Endothelial cell of umbilical vein (primary cell): Measurements from ENCODE around the gene MVD. TPM values are rescaled to one million over a fixed set of nuclear protein-coding genes. Genes with fewer than 3 reads are reported as not detected.
"Not testable (repeated sequence)": the region's sequence is repeated elsewhere in the genome, so short reads cannot be mapped to it uniquely, and the experiment has no call there.

ENCODE experiments used
- BruUV-seq: library from RNA; stranded (reverse); fragments of 400-500 nt; replicated peaks from 2 replicates; lab custom pipeline; 2021; lab: Mats Ljungman, UMichigan
- CTCF ChIA-PET: fragments of 300-600, 350-600 bp; sonication (Branson Sonifier 250); formaldehyde crosslinking; loops from one replicate; lab custom pipeline; 2021; ENCODE audit warnings: antibody characterized with exemption, inconsistent platforms; lab: Charles Lee
- POLR2A ChIA-PET: fragments of 300-600, 350-600 bp; sonication (Branson Sonifier 250); formaldehyde crosslinking; loops from one replicate; lab custom pipeline; 2021; ENCODE audit warnings: antibody characterized with exemption, inconsistent platforms; lab: Charles Lee
- DNase-seq: peaks from one replicate; pipeline ENCODE4 v3.0.0-alpha.2; 2011; ENCODE audit warnings: low read depth, low spot score
- FAIRE-seq: peaks from 2 replicates; lab custom pipeline; 2011; peaks lifted over from hg19 to GRCh38; lab: Jason Lieb, UNC
- H2AFZ ChIP-seq: 2 replicates; pipeline ENCODE4 v1.6.0; 2012; ENCODE audit warnings: low read depth, low read length, control low read depth, inconsistent platforms
- H3K27ac ChIP-seq: 2 replicates; pipeline ENCODE4 v1.5.1; 2011; ENCODE audit warnings: low read depth, mild to moderate bottlenecking, control low read depth, low read length, moderate library complexity; ENCODE audit not compliant: insufficient read depth
- H3K27me3 ChIP-seq, 2 experiments: 2 replicates each; pipeline versions ENCODE4 v1.6.0 to v1.6.1; 2011; ENCODE audit warnings: low read length in 2 of 2, mixed read lengths in 1 of 2; ENCODE audit not compliant: control insufficient read depth in 2 of 2, insufficient read depth in 2 of 2
- H3K36me3 ChIP-seq, 2 experiments: 2 replicates in 1 of 2; 3 replicates in 1 of 2; pipeline ENCODE4 v1.5.1; 2011; ENCODE audit warnings: low read length in 2 of 2, mild to moderate bottlenecking in 1 of 2, moderate library complexity in 1 of 2; ENCODE audit not compliant: control insufficient read depth in 2 of 2, insufficient read depth in 2 of 2; ENCODE audit errors: extremely low read depth in 1 of 2
- H3K4me1 ChIP-seq: 3 replicates; pipeline ENCODE4 v1.5.1; 2011; ENCODE audit warnings: mild to moderate bottlenecking, low read length; ENCODE audit not compliant: control insufficient read depth, insufficient read depth; ENCODE audit errors: extremely low read depth
- H3K4me2 ChIP-seq: 2 replicates; pipeline ENCODE4 v1.6.1; 2011; ENCODE audit warnings: low read length, control low read depth, mixed read lengths; ENCODE audit not compliant: insufficient read depth
- H3K4me3 ChIP-seq, 3 experiments: fragments of 200-600 bp in 1 of 3; sonication (generic), shearing (Covaris generic) in 1 of 3; replicated peaks in 1 of 3; 2 replicates each; pipeline ENCODE4 v1.5.1; 2011 to 2016; ENCODE audit warnings: control low read depth in 3 of 3, low read length in 3 of 3, mild to moderate bottlenecking in 2 of 3, inconsistent platforms in 1 of 3, low read depth in 1 of 3, moderate library complexity in 1 of 3; ENCODE audit not compliant: insufficient read depth in 1 of 3
- H3K79me2 ChIP-seq: 2 replicates; pipeline ENCODE4 v1.6.0; 2012; ENCODE audit warnings: low read length, inconsistent platforms; ENCODE audit not compliant: control insufficient read depth, insufficient read depth
- H3K9ac ChIP-seq: replicated peaks from 2 replicates; pipeline ENCODE3; 2011; ENCODE audit warnings: low read length, control low read depth; ENCODE audit not compliant: insufficient read depth; ENCODE audit errors: extremely low read depth
- H3K9me1 ChIP-seq: replicated peaks from 3 replicates; pipeline ENCODE4 v1.6.0; 2011; ENCODE audit warnings: mild to moderate bottlenecking, low read length; ENCODE audit not compliant: control insufficient read depth, insufficient read depth; ENCODE audit errors: extremely low read depth
- H3K9me3 ChIP-seq: replicated peaks from 2 replicates; pipeline ENCODE4 v1.5.1; 2012; ENCODE audit warnings: low read length, inconsistent platforms; ENCODE audit not compliant: control insufficient read depth, insufficient read depth
- H4K20me1 ChIP-seq: replicated peaks from 2 replicates; pipeline ENCODE3; 2011; ENCODE audit warnings: mild to moderate bottlenecking, low read length; ENCODE audit not compliant: control insufficient read depth, insufficient read depth; ENCODE audit errors: extremely low read depth
- EZH2 ChIP-seq: IDR thresholded peaks from 2 replicates; pipeline ENCODE4 v1.6.1; 2012; ENCODE audit warnings: borderline replicate concordance, low read depth, mild to moderate bottlenecking, moderate library complexity, low read length, inconsistent platforms; ENCODE audit not compliant: severe bottlenecking
- FOS ChIP-seq: IDR thresholded peaks from 2 replicates; pipeline ENCODE4 v1.6.1; 2011; ENCODE audit warnings: mild to moderate bottlenecking, low read length, moderate library complexity, borderline replicate concordance; ENCODE audit not compliant: insufficient read depth
- GATA2 ChIP-seq: IDR thresholded peaks from 2 replicates; pipeline ENCODE4 v1.7.0; 2011; ENCODE audit warnings: low read depth, mild to moderate bottlenecking, moderate library complexity, mixed read lengths, low read length; ENCODE audit not compliant: insufficient read length, insufficient read depth
- JUN ChIP-seq: IDR thresholded peaks from 2 replicates; pipeline ENCODE4 v1.6.1; 2011; ENCODE audit warnings: borderline replicate concordance, low read depth; ENCODE audit not compliant: insufficient read length, insufficient read depth
- MYC ChIP-seq: IDR thresholded peaks from one replicate; pipeline ENCODE4 v1.6.1; 2011; ENCODE audit warnings: mild to moderate bottlenecking, low read depth, low read length
- POLR2A ChIP-seq: IDR thresholded peaks from 2 replicates; pipeline ENCODE4 v1.6.1; 2012; ENCODE audit warnings: low read depth, mild to moderate bottlenecking, control low read depth, low read length
- POLR2AphosphoS5 ChIP-seq: IDR thresholded peaks from 2 replicates; pipeline ENCODE4 v1.6.1; 2012; ENCODE audit warnings: low read depth, mild to moderate bottlenecking, control low read depth, low read length, moderate library complexity; ENCODE audit not compliant: insufficient read depth
- dilution Hi-C: fragments of 300-500 bp; cut with MboI; formaldehyde crosslinking; loops from one replicate; pipeline ENCODE4 v1.15.0; 2019; ENCODE audit warnings: low sequenced_read_pairs; ENCODE audit not compliant: extremely low pct_ligation_motif_present
- intact Hi-C: fragments of 100-400 bp; cut with micrococcal nuclease; formaldehyde crosslinking; loops from one replicate; pipeline ENCODE4 v1.10.0; 2022
- polyA plus RNA-seq, 4 experiments: library from polyadenylated mRNA; depleted of rRNA in 3 of 4; stranded (reverse) in 3 of 4; unstranded in 1 of 4; fragments of >200 nt; gene quantifications; 2 replicates each; pipeline versions ENCODE4 v1.2.1 to v1.2.3, GENCODE V29; 2011 to 2012; ENCODE audit warnings: missing spikeins in 1 of 4
- total RNA-seq: library from RNA; stranded (reverse); gene quantifications from 2 replicates; pipeline ENCODE4 v1.2.3, GENCODE V29; 2021
- TF ChIP-seq, protein P1 (sequence below): IDR thresholded peaks from 2 replicates; pipeline ENCODE4 v1.6.1; 2011; ENCODE audit not compliant: insufficient read depth, insufficient read length
- TF ChIP-seq, protein P2 (sequence below), 2 donors: IDR thresholded peaks; 1 replicate in 1 of 2; 2 replicates in 1 of 2; pipeline ENCODE4 v1.5.1; 2011; ENCODE audit warnings: low read length in 2 of 2, mild to moderate bottlenecking in 2 of 2, moderate library complexity in 2 of 2, control low read depth in 1 of 2, inconsistent platforms in 1 of 2, low read depth in 1 of 2; ENCODE audit not compliant: insufficient read depth in 1 of 2; ENCODE audit errors: extremely low read depth in 1 of 2

The MVD gene
- total and polyA plus RNA-seq, 2 donors (not counting 3 experiments of a cell fraction or from before 2014, with no cell fraction given) = 64.4 to 142 TPM

DNA sequence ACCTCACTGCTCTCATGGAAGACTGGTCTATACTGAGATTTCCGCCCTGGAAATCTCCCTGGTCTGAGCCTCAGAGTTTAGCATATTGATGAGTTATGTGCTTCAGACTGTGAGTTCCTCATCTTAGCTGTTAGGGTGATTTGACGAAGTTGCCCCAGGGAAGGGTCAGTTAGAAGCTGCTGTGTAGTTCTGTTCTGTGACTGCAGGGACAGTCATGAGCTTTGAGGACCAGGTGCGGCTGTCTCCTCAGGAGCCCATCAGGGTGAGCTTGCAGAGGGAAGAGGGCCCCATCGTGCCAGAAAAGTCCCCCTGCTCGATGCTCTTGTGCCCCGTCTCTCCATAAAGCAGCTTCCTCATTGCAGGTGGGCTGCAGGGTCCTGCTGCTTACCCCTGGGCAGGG, 52.8 kb downstream of the MVD start:
- no TSS peak for BruUV-seq

DNA sequence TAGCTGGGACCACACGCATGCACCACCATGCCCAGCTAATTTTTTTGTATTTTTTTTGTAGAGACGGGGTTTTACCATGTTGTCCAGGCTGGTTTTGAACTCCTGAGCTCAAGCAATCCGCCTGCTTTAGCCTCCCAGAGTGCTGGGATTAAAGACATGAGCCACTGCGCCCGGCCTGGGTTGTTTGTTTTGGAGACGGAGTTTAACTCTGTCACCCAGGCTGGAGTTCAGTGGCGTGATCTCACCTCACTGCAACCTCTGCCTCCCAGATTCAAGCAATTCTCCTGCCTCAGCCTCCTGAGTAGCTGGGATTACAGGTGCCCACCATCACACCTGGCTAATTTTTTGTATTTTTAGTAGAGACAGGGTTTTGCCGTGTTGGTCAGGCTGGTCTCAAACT, 53.5 kb downstream of the MVD start:
- H3K4me3 ChIP-seq, BruUV-seq, intact Hi-C loops, H4K20me1 ChIP-seq, H3K27ac ChIP-seq, H3K79me2 ChIP-seq, H3K4me2 ChIP-seq, H3K9ac ChIP-seq, H2AFZ ChIP-seq, DNase-seq, H3K9me3 ChIP-seq, FAIRE-seq, H3K9me1 ChIP-seq, H3K27me3 ChIP-seq, H3K4me1 ChIP-seq, dilution Hi-C loops: not testable (repeated sequence)
- peaks cover 0 to 42% of the 10 kb centered on the region in 2 experiments for H3K36me3 ChIP-seq
- ChIA-PET CTCF (interaction anchor here (1.2 to 1.5 kb wide), 2 partner anchors 8 to 10 kb away, joined by 3 to 4 read pairs; no protein-coding TSS in a partner anchor), POLR2A (interaction anchor here (0.6 kb wide), 1 partner anchor 32 kb away, joined by 4 read pairs; no protein-coding TSS in a partner anchor)

More for the DNA sequence above, 52.8 kb downstream of the MVD start:
- Histone ChIP-seq H3K27ac (no peak overlapping the region), H3K9ac (no peak overlapping the region), H3K9me3 (no peaks in the 10 kb centered on the region), H2AFZ (no peak overlapping the region), H4K20me1 (no peaks in the 10 kb centered on the region), H3K4me3 (no peak overlapping the region), H3K79me2 (no peaks in the 10 kb centered on the region), H3K4me2 (no peak overlapping the region), H3K9me1 (no peaks in the 10 kb centered on the region), H3K4me1 (no peaks in the 10 kb centered on the region), H3K36me3 (peaks cover 0 to 39% of the 10 kb centered on the region in 2 experiments), H3K27me3 (no peaks in the 10 kb centered on the region)
- CTCF ChIA-PET = interaction anchor here (1.2 to 1.5 kb wide), 2 partner anchors 8 to 10 kb away, joined by 3 to 4 read pairs; no protein-coding TSS in a partner anchor
- POLR2A ChIA-PET = interaction anchor here (0.6 kb wide), 1 partner anchor 32 kb away, joined by 4 read pairs; no protein-coding TSS in a partner anchor
- TF ChIP-seq GATA2 = no peak
- TF ChIP-seq, protein P1, sequence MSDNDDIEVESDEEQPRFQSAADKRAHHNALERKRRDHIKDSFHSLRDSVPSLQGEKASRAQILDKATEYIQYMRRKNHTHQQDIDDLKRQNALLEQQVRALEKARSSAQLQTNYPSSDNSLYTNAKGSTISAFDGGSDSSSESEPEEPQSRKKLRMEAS = no peak
- no peak for TF ChIP-seq POLR2A
- TF ChIP-seq EZH2 = no peak
- no peak for TF ChIP-seq JUN
- no peak for TF ChIP-seq FOS
- no peak for TF ChIP-seq POLR2AphosphoS5
- TF ChIP-seq, protein P2, sequence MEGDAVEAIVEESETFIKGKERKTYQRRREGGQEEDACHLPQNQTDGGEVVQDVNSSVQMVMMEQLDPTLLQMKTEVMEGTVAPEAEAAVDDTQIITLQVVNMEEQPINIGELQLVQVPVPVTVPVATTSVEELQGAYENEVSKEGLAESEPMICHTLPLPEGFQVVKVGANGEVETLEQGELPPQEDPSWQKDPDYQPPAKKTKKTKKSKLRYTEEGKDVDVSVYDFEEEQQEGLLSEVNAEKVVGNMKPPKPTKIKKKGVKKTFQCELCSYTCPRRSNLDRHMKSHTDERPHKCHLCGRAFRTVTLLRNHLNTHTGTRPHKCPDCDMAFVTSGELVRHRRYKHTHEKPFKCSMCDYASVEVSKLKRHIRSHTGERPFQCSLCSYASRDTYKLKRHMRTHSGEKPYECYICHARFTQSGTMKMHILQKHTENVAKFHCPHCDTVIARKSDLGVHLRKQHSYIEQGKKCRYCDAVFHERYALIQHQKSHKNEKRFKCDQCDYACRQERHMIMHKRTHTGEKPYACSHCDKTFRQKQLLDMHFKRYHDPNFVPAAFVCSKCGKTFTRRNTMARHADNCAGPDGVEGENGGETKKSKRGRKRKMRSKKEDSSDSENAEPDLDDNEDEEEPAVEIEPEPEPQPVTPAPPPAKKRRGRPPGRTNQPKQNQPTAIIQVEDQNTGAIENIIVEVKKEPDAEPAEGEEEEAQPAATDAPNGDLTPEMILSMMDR (IDR thresholded peaks at IDR 0.05; ENCODE audit: extremely low read depth in 1 of 2, insufficient read depth in 1 of 2, low read depth in 1 of 2, low read length in 2 of 2) = no peak
- no peak for TF ChIP-seq MYC
- dilution Hi-C loops = no loop called here
- FAIRE-seq = no peak
- no peak for DNase-seq
- intact Hi-C loops = no loop called here
